Suprapubic skin (tissue), 4 donors: ENCODE measurements around the gene BRINP3.

Source experiments
- EP300 ChIP-seq: sonication (generic); formaldehyde crosslinking; IDR thresholded peaks from one replicate; pipeline ENCODE4 v1.6.1; 2017; ENCODE audit warnings: antibody characterized with exemption
- POLR2A ChIP-seq, 2 donors: fragments of 450-650 bp; IDR thresholded peaks; one replicate each; pipeline ENCODE4 v1.6.1; 2017; ENCODE audit warnings: antibody characterized with exemption in 2 of 2, mild to moderate bottlenecking in 2 of 2, moderate library complexity in 2 of 2
- POLR2AphosphoS5 ChIP-seq, 3 donors: sonication (generic); formaldehyde crosslinking; IDR thresholded peaks; one replicate each; pipeline ENCODE4 v1.6.1; 2017; ENCODE audit warnings: antibody characterized with exemption in 3 of 3

DNA sequence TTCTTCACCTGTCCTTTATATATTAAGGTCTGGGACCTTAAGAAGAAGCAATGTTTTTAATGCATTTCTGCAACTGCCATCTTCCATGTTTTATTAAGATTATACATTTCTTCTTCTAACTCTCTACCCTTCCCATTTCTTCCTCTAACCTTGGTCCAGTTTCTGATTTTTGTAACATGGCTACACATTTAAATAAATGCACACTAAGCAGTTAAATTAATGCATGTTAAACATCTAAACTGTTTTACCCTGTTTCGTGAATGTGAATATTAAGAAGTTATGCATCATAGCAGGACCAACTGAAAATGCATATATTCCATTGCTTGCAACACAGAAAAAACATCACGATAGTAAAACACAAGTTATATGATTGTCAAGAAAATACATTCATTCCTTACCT, 3.7 kb downstream of the BRINP3 start:
- no peak for TF ChIP-seq EP300
- no peak for TF ChIP-seq POLR2AphosphoS5 (IDR thresholded peaks at IDR 0.05)
- TF ChIP-seq POLR2A (IDR thresholded peaks at IDR 0.05): no peak
